ENCODE measurements around the gene MAGEA9B. TPM values are rescaled to one million over a fixed set of nuclear protein-coding genes. Genes with fewer than 3 reads are reported as not detected.

The MAGEA9B gene
- total and polyA plus RNA-seq, 2 of the 4 experiments (the other 2 are of a cell fraction), result not detected

DNA sequence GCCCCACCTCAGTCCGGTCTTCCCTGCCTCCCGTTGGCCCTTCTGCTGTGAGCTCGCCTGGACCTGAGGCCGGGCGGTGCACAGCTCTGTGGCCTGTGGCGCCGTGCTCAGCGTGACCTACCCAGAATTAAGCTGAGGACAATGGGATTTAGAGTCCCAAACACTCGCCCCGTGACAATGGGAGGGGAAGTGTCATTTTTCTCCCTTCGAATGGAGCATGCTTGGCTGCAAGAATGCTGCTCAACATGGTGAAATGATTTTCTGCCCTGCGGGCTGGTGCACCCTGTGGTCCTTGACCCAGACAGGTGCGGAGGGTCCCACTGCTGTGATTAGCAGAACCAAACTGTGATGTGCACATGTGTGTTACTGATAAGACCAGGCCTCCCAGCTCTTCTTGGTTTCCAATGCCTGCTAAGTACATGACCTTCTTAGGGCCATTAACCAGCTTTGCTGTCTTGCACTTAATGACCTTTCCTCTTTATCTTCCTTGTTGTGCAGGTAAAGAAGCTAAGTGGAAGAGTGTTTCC, 45.7 kb downstream of the MAGEA9B start:
- H4K20me1 ChIP-seq (ENCODE audit: insufficient read depth, low read length), result no peaks in the 10 kb centered on the region
- peak overlapping the region; percentile 79 for H2AK9ac ChIP-seq (replicated peaks; ENCODE audit: low read depth, low read length, poor library complexity)
- peak overlapping the region; percentile 83 for H2AFZ ChIP-seq (replicated peaks; ENCODE audit: low read length, poor library complexity)
- H2BK5ac ChIP-seq (ENCODE audit: low read depth, low read length, poor library complexity, severe bottlenecking), result no peak overlapping the region
- H3K9me1 ChIP-seq (ENCODE audit: insufficient read depth, low read length), result 0 out of 2 replicates have a peak, but pooled peaks cover 4% of the 10 kb centered on the region
- ATAC-seq (ENCODE audit: low read depth), result no peak
- 83% methylated on average over 2 of the region's 13 CpGs; no CpG with 5 or more reads in 1 of the 2 experiments for WGBS, 2 experiments (ENCODE audit: extremely low coverage in 2 of 2, insufficient read length in 1 of 2)
- peak overlapping the region; percentile 64 for H3K9ac ChIP-seq (ENCODE audit: low read depth, low read length)
- H4K91ac ChIP-seq (ENCODE audit: insufficient read depth, low read depth, low read length), result no peak overlapping the region
- H3K4me3 ChIP-seq (ENCODE audit: insufficient read depth, low read depth, low read length), result peak overlapping the region; percentile 79
- H4K8ac ChIP-seq (ENCODE audit: low read depth in 2 of 2, low read length in 2 of 2), result peak overlapping the region; percentile 19 to 71; a peak in 2 of 4 replicates
- no peaks in the 10 kb centered on the region for H3K9me3 ChIP-seq (ENCODE audit: control insufficient read depth, insufficient read depth, low read length)
- H3K56ac ChIP-seq (ENCODE audit: extremely low read depth, insufficient read depth, low read length), result no peak overlapping the region
- H3K36me3 ChIP-seq (ENCODE audit: control insufficient read depth, insufficient read depth, low read length), result no peaks in the 10 kb centered on the region
- H2BK20ac ChIP-seq (ENCODE audit: low read depth, low read length), result no peak overlapping the region
- H3K18ac ChIP-seq (ENCODE audit: low read depth, low read length), result no peak overlapping the region
- H3K23ac ChIP-seq (ENCODE audit: low read depth, low read length), result no peak overlapping the region
- dilution Hi-C loops (cut with HindIII; ENCODE audit: low sequenced_read_pairs, unreplicated experiment) (no loop called here), intact Hi-C loops (cut with micrococcal nuclease) (no loop called here), in situ Hi-C loops (cut with MboI; ENCODE audit: low sequenced_read_pairs) (no loop called here)
- POLR2A ChIA-PET (ENCODE audit: unreplicated experiment), result no interaction called here
- TF ChIP-seq MAZ (IDR thresholded peaks at IDR 0.05; ENCODE audit: borderline replicate concordance, low read depth, low read length) (no peak), CHD1 (IDR thresholded peaks at IDR 0.05; ENCODE audit: low read depth, low read length) (0 out of 2 replicates have a peak, but pooled peaks have one; percentile 11)
- BruUV-seq (replicated peaks), result no TSS peak
- DNase-seq, result no peak
- no peak overlapping the region for H3K14ac ChIP-seq (replicated peaks; ENCODE audit: low read depth, low read length)
- H2BK15ac ChIP-seq (ENCODE audit: low read depth, low read length), result no peak overlapping the region
- no peak overlapping the region for H4K5ac ChIP-seq (ENCODE audit: low read depth, low read length)
- no peaks in the 10 kb centered on the region for H3K4me1 ChIP-seq (ENCODE audit: control insufficient read depth, insufficient read depth, low read length)
- peak overlapping the region; percentile 19; the same call in 1 of the 2 replicates for H3K4ac ChIP-seq (ENCODE audit: low read depth, low read length)
- H2BK120ac ChIP-seq (ENCODE audit: low read depth, low read length), result no peak overlapping the region
- H3K79me1 ChIP-seq (ENCODE audit: low read depth in 1 of 2, low read length in 2 of 2), result peaks cover 5 to 6% of the 10 kb centered on the region in 2 experiments; a peak in 3 of 4 replicates
- peak overlapping the region; percentile 64 for H3K27ac ChIP-seq (ENCODE audit: insufficient read depth, low read length)
- CTCF ChIA-PET, result interaction anchor here (1.0 kb wide), 1 partner anchor 30 kb away, joined by 4 read pairs; no protein-coding TSS in a partner anchor
- peak overlapping the region; percentile 85 for H3K4me2 ChIP-seq (ENCODE audit: low read depth, low read length)
- H2AK5ac ChIP-seq (ENCODE audit: low read depth, low read length), result no peak overlapping the region
- H3K27me3 ChIP-seq (ENCODE audit: control insufficient read depth, insufficient read depth, low read length), result no peaks in the 10 kb centered on the region
